DND-41 (cell line): ENCODE measurements around the gene FAM193B.

Source experiments
- ATAC-seq: fragments of 200-7000 bp; cut with Tn5 transposase; 3 replicates; pipeline ENCODE4 v1.9.1; 2021; ENCODE audit warnings: low read depth; ENCODE audit not compliant: insufficient read depth
- DNase-seq: peaks from one replicate; pipeline ENCODE4 v3.0.0-alpha.2; 2020
- H2AFZ ChIP-seq: 2 replicates; pipeline ENCODE4 v1.6.0; 2012; ENCODE audit warnings: low read depth, low read length
- H3K27ac ChIP-seq: 2 replicates; pipeline ENCODE4 v1.5.1; 2012; ENCODE audit warnings: low read length, inconsistent platforms
- H3K27me3 ChIP-seq: fragments of 200-600 bp; sonication (generic); 2 replicates; pipeline ENCODE4 v1.6.0; 2012; ENCODE audit warnings: low read length, mild to moderate bottlenecking, inconsistent platforms; ENCODE audit not compliant: insufficient read depth, poor library complexity
- H3K36me3 ChIP-seq: 2 replicates; pipeline ENCODE4 v1.5.1; 2012; ENCODE audit warnings: low read length, inconsistent platforms; ENCODE audit not compliant: insufficient read depth
- H3K4me1 ChIP-seq: 2 replicates; pipeline ENCODE4 v1.5.1; 2012; ENCODE audit warnings: mild to moderate bottlenecking, low read length; ENCODE audit not compliant: insufficient read depth
- H3K4me2 ChIP-seq: 2 replicates; pipeline ENCODE4 v1.6.0; 2012; ENCODE audit warnings: mild to moderate bottlenecking, moderate library complexity, low read length, inconsistent platforms; ENCODE audit not compliant: insufficient read depth
- H3K4me3 ChIP-seq, 2 experiments: fragments of 200-600 bp in 1 of 2; shearing (Covaris generic) in 1 of 2; 2 replicates each; pipeline ENCODE4 v1.5.1; 2012 to 2016; ENCODE audit warnings: inconsistent platforms in 2 of 2, low read length in 2 of 2, mild to moderate bottlenecking in 2 of 2, low read depth in 1 of 2, moderate library complexity in 1 of 2
- H3K79me2 ChIP-seq: 2 replicates; pipeline ENCODE4 v1.6.0; 2012; ENCODE audit warnings: low read length, inconsistent platforms; ENCODE audit not compliant: insufficient read depth
- H3K9ac ChIP-seq: 2 replicates; pipeline ENCODE4 v1.6.0; 2012; ENCODE audit warnings: low read depth, mild to moderate bottlenecking, inconsistent platforms, low read length, moderate library complexity
- H3K9me3 ChIP-seq: 2 replicates; pipeline ENCODE4 v1.5.1; 2012; ENCODE audit warnings: low read length, moderate library complexity, mild to moderate bottlenecking, inconsistent platforms; ENCODE audit not compliant: insufficient read depth, severe bottlenecking
- H4K20me1 ChIP-seq: 2 replicates; pipeline ENCODE4 v1.6.0; 2012; ENCODE audit warnings: low read length; ENCODE audit not compliant: insufficient read depth
- EZH2 ChIP-seq: IDR thresholded peaks from 3 replicates; pipeline ENCODE4 v1.6.1; 2012; ENCODE audit warnings: borderline replicate concordance, low read depth, mild to moderate bottlenecking, moderate library complexity, low read length, inconsistent platforms; ENCODE audit not compliant: severe bottlenecking
- TF ChIP-seq, protein P1 (sequence below): IDR thresholded peaks from 2 replicates; pipeline ENCODE4 v1.5.1; 2012; ENCODE audit warnings: borderline replicate concordance, low read length, moderate library complexity, mild to moderate bottlenecking; ENCODE audit not compliant: poor library complexity, severe bottlenecking; ENCODE audit errors: extremely low read depth

FAM193B gene

GRCh38 chr5:177588413-177588909, 34.1 kb upstream of the FAM193B start:
- H3K9ac ChIP-seq, result no peak overlapping the region
- H3K79me2 ChIP-seq, result peaks cover 17% of the 10 kb centered on the region
- TF ChIP-seq, protein P1, sequence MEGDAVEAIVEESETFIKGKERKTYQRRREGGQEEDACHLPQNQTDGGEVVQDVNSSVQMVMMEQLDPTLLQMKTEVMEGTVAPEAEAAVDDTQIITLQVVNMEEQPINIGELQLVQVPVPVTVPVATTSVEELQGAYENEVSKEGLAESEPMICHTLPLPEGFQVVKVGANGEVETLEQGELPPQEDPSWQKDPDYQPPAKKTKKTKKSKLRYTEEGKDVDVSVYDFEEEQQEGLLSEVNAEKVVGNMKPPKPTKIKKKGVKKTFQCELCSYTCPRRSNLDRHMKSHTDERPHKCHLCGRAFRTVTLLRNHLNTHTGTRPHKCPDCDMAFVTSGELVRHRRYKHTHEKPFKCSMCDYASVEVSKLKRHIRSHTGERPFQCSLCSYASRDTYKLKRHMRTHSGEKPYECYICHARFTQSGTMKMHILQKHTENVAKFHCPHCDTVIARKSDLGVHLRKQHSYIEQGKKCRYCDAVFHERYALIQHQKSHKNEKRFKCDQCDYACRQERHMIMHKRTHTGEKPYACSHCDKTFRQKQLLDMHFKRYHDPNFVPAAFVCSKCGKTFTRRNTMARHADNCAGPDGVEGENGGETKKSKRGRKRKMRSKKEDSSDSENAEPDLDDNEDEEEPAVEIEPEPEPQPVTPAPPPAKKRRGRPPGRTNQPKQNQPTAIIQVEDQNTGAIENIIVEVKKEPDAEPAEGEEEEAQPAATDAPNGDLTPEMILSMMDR, result no peak
- TF ChIP-seq EZH2, result no peak
- H2AFZ ChIP-seq, result no peak overlapping the region
- H3K27me3 ChIP-seq, result peaks cover 12% of the 10 kb centered on the region
- no peaks in the 10 kb centered on the region for H3K9me3 ChIP-seq
- DNase-seq (no peak), ATAC-seq (no peak)
- H3K4me2 ChIP-seq, result no peak overlapping the region
- peaks cover under 1% of the 10 kb centered on the region; the same call in 1 of the 2 replicates for H4K20me1 ChIP-seq
- H3K4me3 ChIP-seq, result no peak overlapping the region
- H3K4me1 ChIP-seq, result peaks cover 16% of the 10 kb centered on the region
- no peak overlapping the region for H3K27ac ChIP-seq
- peaks cover 3% of the 10 kb centered on the region for H3K36me3 ChIP-seq

DNA sequence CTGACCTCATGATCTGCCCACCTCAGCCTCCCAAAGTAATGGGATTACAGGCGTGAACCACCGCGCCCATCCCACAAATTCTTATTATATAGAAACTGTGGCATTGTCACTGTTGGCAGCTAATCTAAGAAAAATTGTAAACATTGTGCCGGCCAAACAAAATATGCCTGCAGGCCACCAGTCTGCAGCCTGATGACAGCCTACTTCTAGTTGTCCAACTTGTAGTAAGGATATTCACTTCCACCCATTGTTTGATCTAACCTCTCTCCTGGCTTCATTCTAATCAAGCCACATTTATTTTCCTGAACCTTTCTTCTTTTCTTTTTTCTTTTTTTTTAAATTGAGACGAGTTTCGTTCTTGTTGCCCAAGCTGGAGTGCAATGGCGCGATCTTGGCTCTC, 24.0 kb upstream of the FAM193B start:
- Histone ChIP-seq H3K79me2 (no peaks in the 10 kb centered on the region), H3K9ac (no peak overlapping the region), H3K36me3 (no peaks in the 10 kb centered on the region), H3K4me1 (no peaks in the 10 kb centered on the region), H4K20me1 (no peaks in the 10 kb centered on the region), H3K4me3 (no peak overlapping the region), H3K27me3 (no peaks in the 10 kb centered on the region), H3K27ac (no peak overlapping the region), H3K4me2 (no peak overlapping the region), H3K9me3 (no peaks in the 10 kb centered on the region), H2AFZ (no peak overlapping the region)
- ATAC-seq (no peak), DNase-seq (no peak)
- no peak for TF ChIP-seq EZH2
- TF ChIP-seq, protein P1, result no peak

DNA sequence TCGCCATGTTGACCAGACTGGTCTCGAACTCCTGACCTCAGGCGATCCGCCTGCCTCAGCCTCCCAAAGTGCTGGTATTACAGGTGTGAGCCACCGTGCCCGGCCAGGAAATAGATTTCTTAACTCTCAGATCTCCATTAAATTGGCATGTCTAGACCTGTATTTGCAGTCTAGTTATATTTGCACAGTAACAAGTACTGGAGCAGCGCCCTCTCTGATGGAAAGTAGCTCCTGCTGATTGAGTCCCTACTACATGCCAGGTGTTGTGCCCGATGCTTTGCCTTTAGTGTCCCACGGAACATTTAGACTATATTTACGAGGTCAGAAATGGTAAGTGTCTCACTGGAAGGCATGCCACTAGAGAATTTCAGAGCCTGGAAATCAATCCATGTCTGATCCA, 21.8 kb upstream of the FAM193B start:
- Histone ChIP-seq H3K4me3 (no peak overlapping the region), H2AFZ (no peak overlapping the region), H3K4me1 (no peaks in the 10 kb centered on the region), H4K20me1 (no peaks in the 10 kb centered on the region), H3K9ac (no peak overlapping the region), H3K79me2 (no peaks in the 10 kb centered on the region), H3K27me3 (no peaks in the 10 kb centered on the region), H3K27ac (no peak overlapping the region), H3K9me3 (no peaks in the 10 kb centered on the region), H3K4me2 (no peak overlapping the region), H3K36me3 (no peaks in the 10 kb centered on the region)
- TF ChIP-seq, protein P1, result no peak
- TF ChIP-seq EZH2, result no peak
- ATAC-seq (no peak), DNase-seq (no peak)

DNA sequence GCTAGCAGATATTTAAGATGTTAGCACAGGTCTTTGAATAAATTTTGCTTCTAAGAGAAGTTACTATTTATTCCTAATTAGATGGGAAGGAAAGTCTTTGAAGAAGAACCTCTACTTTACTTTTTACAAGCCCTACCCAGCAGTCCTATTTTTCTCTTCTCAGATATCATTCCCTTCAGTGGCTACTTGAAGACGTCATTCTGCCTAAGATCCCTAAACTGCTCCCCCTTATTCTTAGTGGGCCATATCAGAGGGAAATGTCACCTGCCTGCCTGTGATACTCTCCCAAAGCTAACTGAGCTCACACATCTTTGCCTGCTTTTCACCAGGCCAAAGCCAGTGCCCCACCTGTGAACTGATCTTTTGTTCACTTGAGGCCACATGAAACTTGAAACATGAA, 21.1 kb upstream of the FAM193B start:
- Histone ChIP-seq H3K27me3 (no peaks in the 10 kb centered on the region), H3K4me3 (no peak overlapping the region), H2AFZ (no peak overlapping the region), H3K4me2 (no peak overlapping the region), H3K4me1 (no peaks in the 10 kb centered on the region), H4K20me1 (no peaks in the 10 kb centered on the region), H3K79me2 (no peaks in the 10 kb centered on the region), H3K9me3 (no peaks in the 10 kb centered on the region), H3K36me3 (no peaks in the 10 kb centered on the region), H3K27ac (no peak overlapping the region), H3K9ac (no peak overlapping the region)
- TF ChIP-seq, protein P1, result no peak
- no peak for TF ChIP-seq EZH2
- no peak for DNase-seq
- no peak for ATAC-seq
